Measurements from ENCODE around the gene AMPD1.

Gene AMPD1

GRCh38 chr1:114715952-114716303 is 20.6 kb upstream of the AMPD1 start:
- Mint-ChIP-seq H3K27me3 (ENCODE audit: low read depth) (no peaks in the 10 kb centered on the region), H3K36me3 (ENCODE audit: low read depth) (peaks cover 62% of the 10 kb centered on the region), H3K4me1 (ENCODE audit: low read depth) (peaks cover 20% of the 10 kb centered on the region), H3K4me3 (peak overlapping the region; percentile 98), H3K27ac (peak overlapping the region; percentile 99), H3K9me3 (no peaks in the 10 kb centered on the region)

GRCh38 chr1:114712977-114713376 is 17.6 kb upstream of the AMPD1 start:
- H3K27me3 Mint-ChIP-seq (ENCODE audit: low read depth): no peaks in the 10 kb centered on the region
- H3K27ac Mint-ChIP-seq: no peak overlapping the region
- peaks cover 50% of the 10 kb centered on the region for H3K36me3 Mint-ChIP-seq (ENCODE audit: low read depth)
- peaks cover 20% of the 10 kb centered on the region for H3K4me1 Mint-ChIP-seq (ENCODE audit: low read depth)
- H3K4me3 Mint-ChIP-seq: no peak overlapping the region
- H3K9me3 Mint-ChIP-seq: no peaks in the 10 kb centered on the region

GRCh38 chr1:114710360-114710759 is 15.0 kb upstream of the AMPD1 start:
- no peaks in the 10 kb centered on the region for H3K27me3 Mint-ChIP-seq (ENCODE audit: low read depth)
- no peak overlapping the region for H3K4me3 Mint-ChIP-seq
- H3K27ac Mint-ChIP-seq: no peak overlapping the region
- H3K9me3 Mint-ChIP-seq: no peaks in the 10 kb centered on the region
- peaks cover 41% of the 10 kb centered on the region for H3K36me3 Mint-ChIP-seq (ENCODE audit: low read depth)
- H3K4me1 Mint-ChIP-seq (ENCODE audit: low read depth): peaks cover 8% of the 10 kb centered on the region

- Mint-ChIP-seq H3K27me3 (ENCODE audit: low read depth) (no peaks in the 10 kb centered on the region), H3K9me3 (no peaks in the 10 kb centered on the region), H3K4me1 (ENCODE audit: low read depth) (no peaks in the 10 kb centered on the region), H3K27ac (no peak overlapping the region), H3K36me3 (ENCODE audit: low read depth) (peaks cover 33% of the 10 kb centered on the region), H3K4me3 (no peak overlapping the region)
These were observed 12.3 kb upstream of the AMPD1 start for GRCh38 chr1:114707604-114708003.

GRCh38 chr1:114703242-114703641 is 7.9 kb upstream of the AMPD1 start:
- Mint-ChIP-seq H3K4me1 (ENCODE audit: low read depth) (no peaks in the 10 kb centered on the region), H3K27ac (no peak overlapping the region), H3K27me3 (ENCODE audit: low read depth) (no peaks in the 10 kb centered on the region), H3K36me3 (ENCODE audit: low read depth) (peaks cover 16% of the 10 kb centered on the region), H3K9me3 (no peaks in the 10 kb centered on the region), H3K4me3 (no peak overlapping the region)

- Mint-ChIP-seq H3K27ac (no peak overlapping the region), H3K36me3 (ENCODE audit: low read depth) (peaks cover 14% of the 10 kb centered on the region), H3K4me3 (no peak overlapping the region), H3K27me3 (ENCODE audit: low read depth) (no peaks in the 10 kb centered on the region), H3K9me3 (no peaks in the 10 kb centered on the region), H3K4me1 (ENCODE audit: low read depth) (no peaks in the 10 kb centered on the region)
These were observed 7.4 kb upstream of the AMPD1 start for GRCh38 chr1:114702737-114703136.

- no peaks in the 10 kb centered on the region for H3K4me1 Mint-ChIP-seq (ENCODE audit: low read depth)
- peaks cover 8% of the 10 kb centered on the region for H3K36me3 Mint-ChIP-seq (ENCODE audit: low read depth)
- no peak overlapping the region for H3K4me3 Mint-ChIP-seq
- H3K9me3 Mint-ChIP-seq: no peaks in the 10 kb centered on the region
- peaks cover 5% of the 10 kb centered on the region for H3K27me3 Mint-ChIP-seq (ENCODE audit: low read depth)
- H3K27ac Mint-ChIP-seq: no peak overlapping the region
These were observed 6.6 kb upstream of the AMPD1 start for GRCh38 chr1:114701931-114702330.

GRCh38 chr1:114700036-114700600 is 4.8 kb upstream of the AMPD1 start:
- peaks cover 4% of the 10 kb centered on the region for H3K36me3 Mint-ChIP-seq (ENCODE audit: low read depth)
- H3K4me3 Mint-ChIP-seq: no peak overlapping the region
- H3K4me1 Mint-ChIP-seq (ENCODE audit: low read depth): no peaks in the 10 kb centered on the region
- peaks cover 8% of the 10 kb centered on the region for H3K27me3 Mint-ChIP-seq (ENCODE audit: low read depth)
- H3K27ac Mint-ChIP-seq: no peak overlapping the region
- H3K9me3 Mint-ChIP-seq: no peaks in the 10 kb centered on the region

- H3K9me3 Mint-ChIP-seq: no peaks in the 10 kb centered on the region
- no peaks in the 10 kb centered on the region for H3K36me3 Mint-ChIP-seq (ENCODE audit: low read depth)
- peaks cover 8% of the 10 kb centered on the region for H3K27me3 Mint-ChIP-seq (ENCODE audit: low read depth)
- no peak overlapping the region for H3K4me3 Mint-ChIP-seq
- no peak overlapping the region for H3K27ac Mint-ChIP-seq
- no peaks in the 10 kb centered on the region for H3K4me1 Mint-ChIP-seq (ENCODE audit: low read depth)
These were observed 1.5 kb upstream of the AMPD1 start for GRCh38 chr1:114696810-114697209.

- Mint-ChIP-seq H3K27ac (no peak overlapping the region), H3K4me1 (ENCODE audit: low read depth) (no peaks in the 10 kb centered on the region), H3K9me3 (no peaks in the 10 kb centered on the region), H3K36me3 (ENCODE audit: low read depth) (no peaks in the 10 kb centered on the region), H3K4me3 (no peak overlapping the region), H3K27me3 (ENCODE audit: low read depth) (peaks cover 8% of the 10 kb centered on the region)
These were observed 621 bp downstream of the AMPD1 start for GRCh38 chr1:114694540-114695310.

- no peaks in the 10 kb centered on the region for H3K9me3 Mint-ChIP-seq
- no peak overlapping the region for H3K27ac Mint-ChIP-seq
These were observed 2.4 kb downstream of the AMPD1 start for GRCh38 chr1:114692947-114693346.

GRCh38 chr1:114691061-114691460 is 4.3 kb downstream of the AMPD1 start:
- H3K4me1 Mint-ChIP-seq (ENCODE audit: low read depth): no peaks in the 10 kb centered on the region
- H3K36me3 Mint-ChIP-seq (ENCODE audit: low read depth): no peaks in the 10 kb centered on the region
- H3K9me3 Mint-ChIP-seq: no peaks in the 10 kb centered on the region
- peaks cover 13% of the 10 kb centered on the region for H3K27me3 Mint-ChIP-seq (ENCODE audit: low read depth)
- no peak overlapping the region for H3K4me3 Mint-ChIP-seq
- no peak overlapping the region for H3K27ac Mint-ChIP-seq

More at GRCh38 chr1:114692947-114693346, 2.4 kb downstream of the AMPD1 start:
- Mint-ChIP-seq H3K36me3 (ENCODE audit: low read depth) (no peaks in the 10 kb centered on the region), H3K4me3 (no peak overlapping the region), H3K27me3 (ENCODE audit: low read depth) (peaks cover 8% of the 10 kb centered on the region), H3K4me1 (ENCODE audit: low read depth) (no peaks in the 10 kb centered on the region)

GRCh38 chr1:114690148-114690547 is 5.2 kb downstream of the AMPD1 start:
- Mint-ChIP-seq H3K4me1 (ENCODE audit: low read depth) (no peaks in the 10 kb centered on the region), H3K27ac (no peak overlapping the region), H3K4me3 (no peak overlapping the region), H3K9me3 (no peaks in the 10 kb centered on the region), H3K36me3 (ENCODE audit: low read depth) (no peaks in the 10 kb centered on the region), H3K27me3 (ENCODE audit: low read depth) (peaks cover 19% of the 10 kb centered on the region)

- Mint-ChIP-seq H3K9me3 (no peaks in the 10 kb centered on the region), H3K4me1 (ENCODE audit: low read depth) (no peaks in the 10 kb centered on the region), H3K36me3 (ENCODE audit: low read depth) (no peaks in the 10 kb centered on the region), H3K27me3 (ENCODE audit: low read depth) (peaks cover 23% of the 10 kb centered on the region), H3K27ac (no peak overlapping the region), H3K4me3 (no peak overlapping the region)
These were observed 6.8 kb downstream of the AMPD1 start for GRCh38 chr1:114688526-114688925.

- Mint-ChIP-seq H3K9me3 (no peaks in the 10 kb centered on the region), H3K4me1 (ENCODE audit: low read depth) (no peaks in the 10 kb centered on the region), H3K27me3 (ENCODE audit: low read depth) (peaks cover 23% of the 10 kb centered on the region), H3K4me3 (no peak overlapping the region), H3K27ac (no peak overlapping the region), H3K36me3 (ENCODE audit: low read depth) (no peaks in the 10 kb centered on the region)
These were observed 9.5 kb downstream of the AMPD1 start for GRCh38 chr1:114685851-114686250.

Data from T-helper 1 cell treated with Interleukin-12 subunit alpha and Interleukin-12 subunit beta and Interleukin-4 antibody, amounts not matched to agents 30 μg/mL and 1 μg/mL, for 36 hours (primary cell).